GM18868 (cell line): ENCODE data around the gene SLC4A11.
"Not testable (repeated sequence)": the region's sequence is repeated elsewhere in the genome, so short reads cannot be mapped to it uniquely, and the experiment has no call there.

Experiments used
- ATAC-seq: cut with Tn5 transposase; IDR thresholded peaks from one replicate; pipeline ENCODE4 v1.9.1; 2021; ENCODE audit warnings: mild to moderate bottlenecking, moderate library complexity; ENCODE audit not compliant: unreplicated experiment

The SLC4A11 gene

GRCh38 chr20:3204124-3204794 is 34.7 kb downstream of the SLC4A11 start, which contains the start of gene DDRGK1:
Gene DDRGK1 (minus strand): TSS chr20:3204682. CDS start chr20:3204627, 55 bp downstream.
- peak; percentile 84 for ATAC-seq

GRCh38 chr20:3203315-3204123 is 35.5 kb downstream of the SLC4A11 start:
- peak; percentile 21 for ATAC-seq

GRCh38 chr20:3202965-3203314 is 36.0 kb downstream of the SLC4A11 start:
- ATAC-seq, result no peak

- no peak for ATAC-seq
Observed at GRCh38 chr20:3199976-3200755, 38.8 kb downstream of the SLC4A11 start.

GRCh38 chr20:3199206-3199605 is 39.8 kb downstream of the SLC4A11 start:
- no peak for ATAC-seq

GRCh38 chr20:3195590-3196237 is 43.3 kb downstream of the SLC4A11 start:
- ATAC-seq, result no peak

- no peak for ATAC-seq
Observed at GRCh38 chr20:3194617-3195280, 44.2 kb downstream of the SLC4A11 start.

GRCh38 chr20:3193806-3194616 is 45.0 kb downstream of the SLC4A11 start:
- no peak for ATAC-seq

GRCh38 chr20:3192226-3193015 is 46.6 kb downstream of the SLC4A11 start:
- ATAC-seq, result no peak

- no peak for ATAC-seq
Observed at GRCh38 chr20:3190681-3191111, 48.3 kb downstream of the SLC4A11 start.

GRCh38 chr20:3189561-3190131 is 49.3 kb downstream of the SLC4A11 start:
- ATAC-seq, result no peak

- ATAC-seq, result no peak
Observed at GRCh38 chr20:3188823-3189413, 50.1 kb downstream of the SLC4A11 start.

- not testable (repeated sequence) for ATAC-seq
Observed at GRCh38 chr20:3187861-3188260, 51.1 kb downstream of the SLC4A11 start.

- ATAC-seq, result no peak
Observed at GRCh38 chr20:3183896-3184612, 54.9 kb downstream of the SLC4A11 start.

GRCh38 chr20:3182429-3182828 is 56.6 kb downstream of the SLC4A11 start:
- ATAC-seq, result not testable (repeated sequence)

- ATAC-seq, result no peak
Observed at GRCh38 chr20:3181270-3181669, 57.7 kb downstream of the SLC4A11 start.

- no peak for ATAC-seq
Observed at GRCh38 chr20:3180319-3180718, 58.7 kb downstream of the SLC4A11 start.
